Peyer's patch (tissue), 4 donors: ENCODE data around the gene PLPPR2.

Source experiments
- POLR2A ChIP-seq, 2 donors: fragments of 450-650 bp; IDR thresholded peaks; one replicate each; pipeline ENCODE4 v1.5.1; 2017; ENCODE audit warnings: antibody characterized with exemption in 2 of 2, mild to moderate bottlenecking in 2 of 2, moderate library complexity in 2 of 2
- TF ChIP-seq, protein P1 (sequence below), 6 experiments: fragments of 450-650 bp in 4 of 6; fragments of 200-600 bp in 2 of 6; sonication (generic) in 1 of 6; IDR thresholded peaks; one replicate each; pipeline ENCODE4 v1.5.1; 2017 to 2019; ENCODE audit warnings: antibody characterized with exemption in 6 of 6, mild to moderate bottlenecking in 3 of 6, moderate library complexity in 1 of 6

DNA sequence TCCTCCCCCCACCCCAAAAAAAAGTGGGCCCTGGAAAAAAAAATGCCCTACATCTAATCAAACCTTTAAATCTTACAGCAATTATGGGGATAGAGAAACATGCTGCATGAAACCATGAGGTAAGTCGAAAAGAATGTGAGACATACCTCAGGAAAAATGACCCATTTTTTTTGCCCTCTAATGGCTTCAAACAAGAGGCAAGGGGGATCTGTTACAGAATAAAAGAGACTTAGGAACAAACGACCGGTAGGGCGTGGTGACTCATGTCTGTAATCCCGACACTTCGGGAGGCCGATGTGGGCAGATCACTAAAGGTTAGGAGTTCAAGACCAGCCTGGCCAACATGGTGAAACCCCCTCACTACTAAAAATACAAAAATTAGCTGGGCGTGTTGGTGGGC, 55.5 kb downstream of the PLPPR2 start:
- TF ChIP-seq, protein P1, sequence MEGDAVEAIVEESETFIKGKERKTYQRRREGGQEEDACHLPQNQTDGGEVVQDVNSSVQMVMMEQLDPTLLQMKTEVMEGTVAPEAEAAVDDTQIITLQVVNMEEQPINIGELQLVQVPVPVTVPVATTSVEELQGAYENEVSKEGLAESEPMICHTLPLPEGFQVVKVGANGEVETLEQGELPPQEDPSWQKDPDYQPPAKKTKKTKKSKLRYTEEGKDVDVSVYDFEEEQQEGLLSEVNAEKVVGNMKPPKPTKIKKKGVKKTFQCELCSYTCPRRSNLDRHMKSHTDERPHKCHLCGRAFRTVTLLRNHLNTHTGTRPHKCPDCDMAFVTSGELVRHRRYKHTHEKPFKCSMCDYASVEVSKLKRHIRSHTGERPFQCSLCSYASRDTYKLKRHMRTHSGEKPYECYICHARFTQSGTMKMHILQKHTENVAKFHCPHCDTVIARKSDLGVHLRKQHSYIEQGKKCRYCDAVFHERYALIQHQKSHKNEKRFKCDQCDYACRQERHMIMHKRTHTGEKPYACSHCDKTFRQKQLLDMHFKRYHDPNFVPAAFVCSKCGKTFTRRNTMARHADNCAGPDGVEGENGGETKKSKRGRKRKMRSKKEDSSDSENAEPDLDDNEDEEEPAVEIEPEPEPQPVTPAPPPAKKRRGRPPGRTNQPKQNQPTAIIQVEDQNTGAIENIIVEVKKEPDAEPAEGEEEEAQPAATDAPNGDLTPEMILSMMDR (IDR thresholded peaks at IDR 0.05) = no peak
- TF ChIP-seq POLR2A (IDR thresholded peaks at IDR 0.05) = no peak
